ENCODE measurements around the gene FAM81A.
"Not testable (repeated sequence)": the region's sequence is repeated elsewhere in the genome, so short reads cannot be mapped to it uniquely, and the experiment has no call there.

The FAM81A gene

GRCh38 chr15:59428898-59429297, 9.1 kb upstream of the FAM81A start:
- DNase-seq, result not testable (repeated sequence)

DNA sequence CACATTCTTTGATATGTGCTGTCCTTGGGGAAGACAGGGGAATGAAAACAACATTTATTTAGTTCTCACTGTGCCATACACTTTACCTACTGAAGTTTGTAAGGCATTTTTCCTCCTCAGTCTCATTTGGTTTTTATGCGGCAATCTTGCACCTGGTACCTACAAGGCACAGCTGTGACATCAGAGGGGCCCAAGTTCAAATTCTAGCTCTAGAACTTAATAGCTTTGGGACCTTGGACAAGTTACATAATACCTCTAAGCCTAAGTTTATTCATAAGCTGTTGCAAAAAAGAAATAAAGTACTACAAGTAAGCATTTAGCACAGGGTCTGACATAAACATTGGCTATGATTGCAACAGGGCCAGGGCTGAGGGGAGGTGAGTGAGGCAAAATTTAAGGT, 5.6 kb upstream of the FAM81A start:
- no peak for DNase-seq

DNA sequence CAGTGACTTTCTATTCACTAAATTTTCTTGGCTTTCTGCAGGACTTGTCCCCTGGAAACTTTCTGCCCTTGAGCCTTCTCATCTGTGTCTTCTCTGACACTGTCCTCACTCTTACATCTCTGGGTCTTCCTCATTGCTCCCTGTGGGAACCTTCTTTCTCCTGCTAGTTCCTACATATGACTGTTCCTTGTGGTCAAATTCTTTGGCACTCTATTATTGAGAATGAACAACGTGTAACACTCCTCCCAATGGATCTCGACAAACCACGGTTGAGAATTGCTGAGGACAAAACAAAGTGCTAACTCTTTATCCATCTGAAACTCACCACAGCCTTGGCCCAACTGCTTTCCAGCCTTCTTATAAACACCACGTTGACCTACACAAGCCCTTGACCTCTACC, 3.5 kb upstream of the FAM81A start:
- DNase-seq, result no peak

DNA sequence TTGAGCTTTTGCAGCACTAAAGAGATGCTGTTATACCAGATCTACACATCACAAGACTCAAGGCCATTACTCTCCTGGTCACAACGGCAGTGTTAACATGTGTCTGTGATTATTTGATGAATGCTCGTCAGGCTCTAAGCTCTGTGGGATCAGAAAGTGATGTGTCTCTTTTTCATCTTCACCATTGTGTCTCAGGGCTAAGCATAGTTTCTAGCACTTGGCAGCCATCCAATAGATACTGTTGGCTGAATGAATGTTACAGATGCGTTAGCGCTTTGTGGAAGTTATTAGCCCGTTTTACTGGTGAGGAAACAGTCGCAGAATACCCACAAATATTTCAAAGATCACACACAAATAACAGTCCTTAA, 1.2 kb upstream of the FAM81A start:
- DNase-seq, result no peak

- no peak for DNase-seq
These were observed 707 bp upstream of the FAM81A start for GRCh38 chr15:59437142-59437816.

- no peak for DNase-seq
These were observed 772 bp downstream of the FAM81A start for GRCh38 chr15:59438625-59439290.

DNA sequence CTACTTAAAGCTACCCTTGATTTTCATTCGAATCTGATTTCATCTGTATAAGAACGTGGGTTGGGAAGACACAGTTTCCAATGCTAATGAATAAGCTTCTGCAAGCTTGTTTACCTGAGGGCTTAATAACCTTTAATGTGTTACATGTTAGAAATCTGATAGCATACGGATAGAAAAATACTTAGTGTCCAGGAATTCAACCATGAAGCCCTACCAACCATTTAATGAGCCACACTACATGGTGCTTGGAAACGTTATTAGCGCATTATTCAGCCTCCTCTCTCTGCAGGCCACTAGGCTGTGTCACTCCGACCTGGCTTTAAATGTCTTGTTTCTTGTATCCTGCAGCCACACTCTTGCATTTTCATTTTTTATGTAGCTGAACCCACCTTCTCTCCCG, 1.6 kb downstream of the FAM81A start:
- DNase-seq, result no peak

DNA sequence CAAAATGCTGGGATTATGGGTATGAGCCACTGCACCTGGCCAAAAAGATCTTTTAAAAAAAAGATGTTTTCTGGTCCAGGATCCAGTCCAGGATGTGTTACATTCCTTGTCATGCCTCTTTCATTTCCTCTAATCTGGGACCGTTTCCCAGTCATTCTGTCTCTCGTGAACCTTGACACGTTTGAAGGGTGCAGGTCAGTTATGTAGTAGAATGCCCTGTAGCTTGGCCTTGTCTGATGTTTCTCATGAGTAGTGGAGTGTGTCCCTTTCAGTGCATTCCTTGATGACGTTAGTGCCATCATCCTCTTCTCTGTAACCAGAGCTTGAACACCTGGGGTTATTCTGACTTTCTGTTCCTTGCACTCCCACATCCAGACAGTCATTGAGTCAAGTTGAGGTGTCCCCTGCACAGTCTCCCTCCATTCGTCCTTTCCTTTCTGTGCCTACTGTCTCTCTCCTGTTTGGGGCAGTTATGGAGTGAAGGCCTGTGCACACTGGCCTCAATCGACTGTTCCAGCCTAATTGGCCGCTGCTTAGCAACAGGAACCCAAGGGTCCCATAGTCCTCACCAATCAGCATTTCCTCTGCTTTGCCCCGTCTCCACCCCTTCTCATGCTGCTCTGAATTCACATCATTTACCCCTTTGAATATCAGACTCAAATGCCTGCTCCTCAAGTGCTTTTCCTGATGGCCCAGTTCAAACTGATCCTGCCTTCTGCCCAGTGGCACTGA, 5.5 kb downstream of the FAM81A start:
- DNase-seq, result no peak

DNA sequence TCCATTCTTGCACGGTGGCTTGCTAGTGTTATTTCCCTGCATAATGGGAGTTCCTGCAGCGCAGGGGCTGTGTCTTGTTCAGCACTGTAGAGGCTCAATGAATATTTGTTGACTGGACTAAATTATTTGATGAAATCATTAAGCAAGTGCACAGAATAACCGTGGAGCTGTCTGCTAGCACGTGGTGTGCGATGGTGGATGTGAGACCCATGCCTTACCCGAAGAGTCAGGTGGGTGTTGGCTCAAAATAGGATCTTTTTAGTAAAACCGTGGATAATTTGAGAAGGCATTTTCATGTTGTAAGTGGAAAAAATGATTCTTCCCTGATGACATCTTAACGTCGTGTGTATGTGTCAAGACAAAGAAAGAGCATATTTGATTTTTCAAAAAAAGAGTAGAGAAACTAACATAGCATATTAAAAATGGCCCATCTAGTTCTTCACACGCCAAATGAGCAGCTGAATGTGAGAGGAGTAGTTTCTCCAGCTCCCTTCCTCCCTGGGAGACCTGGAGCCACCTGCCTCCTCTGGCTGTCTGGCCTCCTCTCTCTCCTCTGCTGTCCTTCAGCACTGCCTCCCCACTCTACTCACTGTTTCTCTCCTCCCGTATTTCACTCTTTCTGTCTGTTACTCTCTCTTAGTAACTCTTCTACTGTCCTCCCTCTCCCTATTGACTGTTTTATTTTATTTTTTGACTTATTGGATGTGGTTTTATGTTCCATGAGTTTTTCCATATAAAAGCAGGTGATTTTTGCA, 6.3 kb downstream of the FAM81A start:
- no peak for DNase-seq

DNA sequence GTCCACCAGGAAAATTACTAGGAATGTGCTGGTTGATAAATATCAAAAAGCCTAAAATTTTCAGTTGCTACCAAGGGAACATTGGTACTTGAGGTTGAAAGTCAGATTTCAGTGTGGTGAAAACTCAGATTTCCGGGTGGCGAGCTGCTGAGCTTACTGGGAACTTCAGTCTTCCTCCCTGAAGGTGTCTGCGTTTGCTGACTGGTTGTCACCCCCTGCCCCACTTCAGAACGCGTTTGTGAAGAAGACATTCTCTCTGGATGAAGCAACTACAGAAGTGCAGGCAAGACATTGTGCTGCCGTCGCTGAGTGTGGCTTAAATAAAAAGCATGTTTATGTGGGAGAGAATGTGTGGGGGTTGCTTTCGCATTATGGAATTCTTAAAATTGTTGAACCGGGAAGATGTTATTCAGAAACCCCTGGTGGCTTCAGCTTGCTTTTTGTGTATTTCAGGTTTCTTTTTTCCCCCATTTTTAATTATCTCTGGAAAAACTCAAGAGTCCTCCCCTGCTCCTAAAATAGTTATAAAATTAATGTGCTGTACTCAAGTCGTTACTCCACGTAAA, 7.1 kb downstream of the FAM81A start:
- no peak for DNase-seq

DNA sequence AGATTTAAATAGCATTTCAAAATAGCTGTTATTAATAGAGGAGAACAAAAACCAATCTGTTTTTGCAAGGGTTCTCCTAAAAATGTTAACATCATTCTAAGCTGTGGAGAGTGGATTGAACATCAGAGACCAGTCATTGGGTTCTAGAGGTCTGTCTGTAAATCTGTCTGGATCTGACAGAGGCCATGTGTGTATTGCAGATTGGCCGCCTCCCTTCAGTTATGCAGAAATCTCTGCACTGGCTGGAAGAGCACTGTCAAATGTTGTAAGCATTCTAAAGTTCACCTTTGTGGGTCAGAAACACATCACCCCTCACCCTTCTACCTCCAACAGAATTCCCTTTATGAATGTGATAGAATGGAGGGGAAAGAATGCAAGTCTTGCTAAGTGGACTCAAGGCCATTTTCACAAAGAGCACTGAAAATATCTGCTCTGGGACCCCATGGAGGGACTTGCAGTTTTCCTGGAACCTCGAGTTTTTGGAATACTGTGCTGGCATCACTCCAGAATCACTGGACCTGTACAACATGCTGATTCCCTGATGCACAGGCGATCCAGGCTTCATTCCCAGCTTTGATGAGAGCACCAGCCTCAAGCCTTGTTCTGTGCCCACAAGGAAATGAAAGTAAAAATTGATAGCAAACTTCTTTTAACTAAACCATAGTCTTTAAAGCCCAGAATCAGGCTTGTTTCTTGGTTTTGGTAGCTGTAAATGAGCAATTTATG, 8.4 kb downstream of the FAM81A start:
- DNase-seq, result no peak

DNA sequence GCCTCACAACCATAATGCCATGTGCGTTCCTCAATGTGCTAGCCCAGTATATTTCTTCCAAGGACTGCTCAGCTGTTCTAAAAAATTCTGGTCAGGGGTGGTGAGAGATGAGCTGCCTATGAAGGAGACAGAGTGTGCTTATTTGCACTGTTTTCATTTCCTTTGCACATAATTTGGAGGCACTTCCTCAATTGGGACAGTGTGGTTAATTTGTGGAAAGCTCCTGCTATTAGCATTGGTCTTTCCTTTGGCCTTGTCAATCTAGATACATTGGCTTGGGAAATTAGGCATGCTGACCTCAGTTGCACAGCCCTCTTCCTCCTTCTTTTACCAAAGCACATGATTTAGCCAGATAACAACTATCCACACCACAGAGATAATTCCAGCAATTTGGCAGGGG, 9.4 kb downstream of the FAM81A start:
- DNase-seq, result no peak

DNA sequence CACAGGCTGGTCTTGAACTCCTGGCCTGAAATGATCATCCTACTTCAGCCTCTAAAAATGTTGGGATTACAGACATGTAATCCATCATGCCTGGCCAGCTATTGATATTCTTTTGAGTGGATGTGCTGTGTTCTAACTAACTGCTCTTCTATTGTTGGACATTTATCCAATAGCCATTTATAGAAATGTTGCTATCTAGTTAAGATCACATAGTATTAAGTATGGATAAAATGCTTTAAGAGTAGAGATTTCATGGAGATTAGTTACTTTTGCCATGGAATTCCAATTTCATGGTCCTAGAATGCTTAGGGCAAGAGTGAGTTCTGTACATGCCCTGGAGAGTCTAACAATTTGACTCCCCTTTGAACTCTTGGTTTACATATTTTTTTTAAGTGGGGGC, 10.9 kb downstream of the FAM81A start:
- no peak for DNase-seq

GRCh38 chr15:59453474-59454215, 15.7 kb downstream of the FAM81A start:
- no peak for DNase-seq

DNA sequence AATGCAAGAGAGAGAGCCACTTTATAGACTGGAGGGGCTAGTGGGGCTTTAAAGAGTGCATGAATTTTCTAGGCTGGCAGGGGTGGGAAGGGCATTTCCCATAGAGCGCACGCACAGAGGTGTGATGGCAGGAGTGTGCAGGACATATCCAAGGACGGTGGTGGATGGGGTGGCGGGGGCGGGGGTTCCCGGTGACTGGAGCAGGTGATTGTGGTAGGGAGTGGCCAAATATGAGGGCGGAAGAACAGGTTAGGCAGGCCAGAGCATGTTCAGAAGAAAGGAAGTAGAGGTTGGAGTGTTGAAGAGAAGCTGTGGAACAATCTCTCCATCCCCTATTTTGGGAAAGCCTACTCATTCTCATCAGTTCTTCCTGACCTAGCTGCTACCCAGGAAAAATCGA, 18.1 kb downstream of the FAM81A start:
- no peak for DNase-seq

DNA sequence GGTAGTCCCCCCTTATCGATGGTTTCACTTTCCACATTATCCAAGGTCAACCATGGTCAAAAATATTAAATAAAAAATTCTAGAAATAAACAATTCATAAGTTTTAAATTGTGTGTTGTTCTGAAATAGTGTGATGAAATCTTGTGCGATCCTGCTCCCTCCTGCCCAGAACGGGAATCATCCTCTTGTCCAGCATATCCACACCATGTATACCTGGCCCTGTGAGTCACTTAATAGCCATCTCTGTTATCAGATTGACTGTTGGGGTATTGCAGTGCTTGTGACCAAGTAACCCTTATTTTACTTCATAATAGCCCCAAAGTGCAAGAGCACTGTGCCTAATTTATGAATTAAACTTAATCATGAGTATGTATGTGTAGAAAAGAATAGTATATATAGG, 19.1 kb downstream of the FAM81A start:
- DNase-seq, result no peak

- no peak for DNase-seq
These were observed 23.5 kb downstream of the FAM81A start for GRCh38 chr15:59461521-59461920.

DNA sequence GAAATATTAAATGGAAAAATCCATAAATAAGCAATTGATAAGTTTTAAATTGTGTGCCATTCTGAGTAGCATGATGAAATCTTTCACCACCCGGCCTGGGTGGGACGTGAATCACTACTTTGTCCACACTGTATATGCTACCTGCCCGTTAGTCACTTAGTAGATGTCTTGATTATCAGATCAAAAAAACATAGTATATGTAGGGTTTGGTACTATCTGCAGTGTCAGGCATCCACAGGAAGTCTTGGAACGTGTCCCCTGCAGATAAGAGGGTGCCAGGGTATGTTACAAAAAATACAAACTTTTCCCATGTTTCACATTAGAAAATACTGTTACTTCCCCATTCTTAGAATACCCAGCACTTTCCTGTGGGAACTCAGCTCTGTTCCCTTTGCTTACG, 35.2 kb downstream of the FAM81A start:
- DNase-seq, result no peak

DNA sequence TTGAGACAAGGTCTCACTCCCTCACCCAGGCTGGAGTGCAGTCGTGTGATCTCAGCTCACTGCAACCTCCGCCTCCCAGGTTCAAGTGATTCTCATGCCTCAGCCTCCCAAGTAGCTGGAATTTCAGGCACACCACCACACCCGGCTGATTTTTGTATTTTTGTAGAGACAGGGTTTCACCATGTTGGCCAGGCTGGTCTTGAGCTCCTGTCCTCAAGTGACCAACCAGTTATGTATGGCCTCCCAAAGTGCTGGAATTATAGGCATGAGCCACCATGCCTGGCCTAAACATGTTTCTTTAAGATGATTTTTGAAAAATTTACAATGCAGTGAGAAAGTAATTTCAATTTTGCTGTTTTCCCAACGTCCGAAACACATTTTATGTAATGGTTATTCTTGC, 37.2 kb downstream of the FAM81A start:
- not testable (repeated sequence) for DNase-seq

GRCh38 chr15:59484399-59484798, 46.4 kb downstream of the FAM81A start:
- DNase-seq, result no peak

DNA sequence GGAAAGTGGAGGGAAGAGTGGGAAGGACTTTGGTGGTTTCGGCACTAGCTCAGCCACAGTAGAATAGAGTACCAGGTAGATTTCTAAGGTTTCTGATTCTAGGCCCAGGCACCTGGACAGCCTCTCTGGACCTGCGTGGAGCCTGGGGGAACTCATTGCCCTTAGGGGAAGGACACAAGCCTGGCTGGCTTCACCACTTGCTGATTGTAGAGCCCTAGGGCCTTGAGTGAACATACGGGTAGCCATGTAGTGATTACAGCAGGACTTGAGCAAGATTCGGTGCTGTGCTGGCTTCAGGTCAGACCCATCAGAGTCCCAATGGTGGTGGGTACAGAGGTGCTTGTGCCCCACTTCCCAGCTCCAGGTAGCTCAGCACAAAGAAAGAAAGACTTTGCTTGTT, 47.0 kb downstream of the FAM81A start:
- DNase-seq, result no peak

DNA sequence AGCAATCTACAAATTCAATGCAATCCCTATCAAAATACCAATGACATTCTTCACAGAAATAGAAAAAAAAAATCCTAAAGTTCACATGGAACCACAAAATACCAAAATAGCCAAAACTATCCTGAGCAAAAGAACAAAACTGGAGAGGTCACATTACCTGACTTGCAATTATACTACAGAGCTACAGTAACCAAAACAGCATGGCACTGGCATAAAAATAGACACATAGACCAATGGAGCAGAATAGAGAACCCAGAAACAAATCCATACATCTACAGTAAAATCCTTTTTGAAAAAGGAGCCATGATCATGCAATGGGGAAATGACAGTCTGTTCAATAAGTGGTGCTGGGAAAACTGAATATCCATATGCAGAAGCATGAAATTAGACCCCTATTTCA, 51.5 kb downstream of the FAM81A start:
- DNase-seq, result not testable (repeated sequence)

Data from activated CD4-positive, alpha-beta T cell treated with anti-CD3 and anti-CD28 coated beads for 48 hours (primary cell).